Measurements from ENCODE around the gene GNL3. TPM values are rescaled to one million over a fixed set of nuclear protein-coding genes. Genes with fewer than 3 reads are reported as not detected.

Gene GNL3
- total RNA-seq, 1 donor from 2014 or later, result 35.2 TPM

GRCh38 chr3:52690560-52690959, 4.7 kb downstream of the GNL3 start:
- intact Hi-C loops (cut with DNase I), result no loop called here
- peaks cover 14% of the 10 kb centered on the region for H3K4me1 ChIP-seq
- H3K27me3 ChIP-seq (ENCODE audit: low read depth), result no peaks in the 10 kb centered on the region
- no peak for DNase-seq
- no peak for ATAC-seq
- no peaks in the 10 kb centered on the region for H3K9me3 ChIP-seq
- TF ChIP-seq CTCF (IDR thresholded peaks at IDR 0.05), result no peak
- no peak overlapping the region for H3K27ac ChIP-seq
- peaks cover 87% of the 10 kb centered on the region for H3K36me3 ChIP-seq
- H3K4me3 ChIP-seq, result no peak overlapping the region

- no peak overlapping the region for H3K27ac ChIP-seq
Measured at GRCh38 chr3:52693071-52693470, 7.2 kb downstream of the GNL3 start.

GRCh38 chr3:52694528-52695189, 8.8 kb downstream of the GNL3 start:
- Histone ChIP-seq H3K27me3 (ENCODE audit: low read depth) (no peaks in the 10 kb centered on the region), H3K27ac (no peak overlapping the region), H3K4me3 (no peak overlapping the region), H3K4me1 (no peaks in the 10 kb centered on the region), H3K9me3 (no peaks in the 10 kb centered on the region), H3K36me3 (peaks cover 99% of the 10 kb centered on the region)
- no peak for TF ChIP-seq CTCF (IDR thresholded peaks at IDR 0.05)
- DNase-seq, result no peak
- ATAC-seq, result no peak
- intact Hi-C loops (cut with DNase I), result no loop called here

More at GRCh38 chr3:52693071-52693470, 7.2 kb downstream of the GNL3 start:
- H3K4me1 ChIP-seq, result no peaks in the 10 kb centered on the region
- no peak overlapping the region for H3K4me3 ChIP-seq
- TF ChIP-seq CTCF (IDR thresholded peaks at IDR 0.05), result no peak
- intact Hi-C loops (cut with DNase I), result no loop called here
- peaks cover 100% of the 10 kb centered on the region for H3K36me3 ChIP-seq
- H3K27me3 ChIP-seq (ENCODE audit: low read depth), result no peaks in the 10 kb centered on the region
- DNase-seq (no peak), ATAC-seq (no peak)
- H3K9me3 ChIP-seq, result no peaks in the 10 kb centered on the region

- Histone ChIP-seq H3K9me3 (no peaks in the 10 kb centered on the region), H3K27me3 (ENCODE audit: low read depth) (no peaks in the 10 kb centered on the region), H3K4me1 (no peaks in the 10 kb centered on the region), H3K4me3 (no peak overlapping the region), H3K36me3 (peaks cover 90% of the 10 kb centered on the region), H3K27ac (no peak overlapping the region)
- no peak for TF ChIP-seq CTCF (IDR thresholded peaks at IDR 0.05)
- ATAC-seq (no peak), DNase-seq (no peak)
- intact Hi-C loops (cut with DNase I), result no loop called here
Measured at GRCh38 chr3:52695798-52696671, 10.2 kb downstream of the GNL3 start.

GRCh38 chr3:52696830-52697631, 11.2 kb downstream of the GNL3 start:
- intact Hi-C loops (cut with DNase I), result no loop called here
- no peak for TF ChIP-seq CTCF (IDR thresholded peaks at IDR 0.05)
- H3K9me3 ChIP-seq, result no peaks in the 10 kb centered on the region
- H3K36me3 ChIP-seq, result peaks cover 80% of the 10 kb centered on the region
- ATAC-seq (no peak), DNase-seq (no peak)
- no peaks in the 10 kb centered on the region for H3K27me3 ChIP-seq (ENCODE audit: low read depth)
- H3K4me1 ChIP-seq, result no peaks in the 10 kb centered on the region
- no peak overlapping the region for H3K4me3 ChIP-seq
- H3K27ac ChIP-seq, result no peak overlapping the region
